ENCODE results near the gene RAPGEF2. TPM values are rescaled to one million over a fixed set of nuclear protein-coding genes. Genes with fewer than 3 reads are reported as not detected.

RAPGEF2 gene
- total and polyA plus RNA-seq, 2 experiments from 2014 or later, result 10.2 to 63.1 TPM

- H4K20me1 ChIP-seq (replicated peaks; ENCODE audit: insufficient read depth), result no peaks in the 10 kb centered on the region
- H3K9me3 Mint-ChIP-seq, result no peaks in the 10 kb centered on the region
Observed at GRCh38 chr4:159174645-159175084, 71.8 kb downstream of the RAPGEF2 start.

More at GRCh38 chr4:159174645-159175084, 71.8 kb downstream of the RAPGEF2 start:
- H3K27ac Mint-ChIP-seq, result peak overlapping the region; percentile 92
- Histone ChIP-seq H3K9me2 (ENCODE audit: insufficient read depth) (no peaks in the 10 kb centered on the region), H2AFZ (no peak overlapping the region), H3K27ac (ENCODE audit: low read depth) (peak overlapping the region; percentile 24), H3K4me3 (no peak overlapping the region), H3K27me3 (ENCODE audit: insufficient read depth) (no peaks in the 10 kb centered on the region), H3K79me2 (replicated peaks; ENCODE audit: insufficient read depth) (peaks cover 88% of the 10 kb centered on the region), H3K4me2 (no peak overlapping the region), H3K4me1 (ENCODE audit: insufficient read depth) (peaks cover 61% of the 10 kb centered on the region), H3F3A (replicated peaks; ENCODE audit: low read depth) (no peaks in the 10 kb centered on the region), H3K36me3 (ENCODE audit: insufficient read depth) (no peaks in the 10 kb centered on the region)
- H3K36me3 Mint-ChIP-seq (ENCODE audit: low read depth), result no peaks in the 10 kb centered on the region
- no peak for TF ChIP-seq ZNF462 (CRISPR knock-in tag; IDR thresholded peaks at IDR 0.05)
- no peak for TF ChIP-seq ZNF114 (CRISPR knock-in tag; IDR thresholded peaks at IDR 0.05)
- TF ChIP-seq ETS1 (IDR thresholded peaks at IDR 0.05), result no peak
- no peak for TF ChIP-seq NANOG (IDR thresholded peaks at IDR 0.05; ENCODE audit: borderline replicate concordance)
- TF ChIP-seq POLR2AphosphoS5 (IDR thresholded peaks at IDR 0.05; ENCODE audit: low read depth), result no peak
- TF ChIP-seq EZH2 (IDR thresholded peaks at IDR 0.05; ENCODE audit: low read depth, unreplicated experiment), result no peak
- TF ChIP-seq EZH2phosphoT487 (IDR thresholded peaks at IDR 0.05; ENCODE audit: unreplicated experiment), result no peak
- TF ChIP-seq REST (IDR thresholded peaks at IDR 0.05; ENCODE audit: unreplicated experiment), result no peak
- TF ChIP-seq CTCF (conservative IDR thresholded peaks at IDR 0.05; ENCODE audit: low read depth in 2 of 2), result no peak
- TF ChIP-seq JUNB (IDR thresholded peaks at IDR 0.05; ENCODE audit: unreplicated experiment), result no peak
- TF ChIP-seq ZNF331 (CRISPR knock-in tag; IDR thresholded peaks at IDR 0.05; ENCODE audit: low read depth), result no peak
- no peak for TF ChIP-seq STAT1 (IDR thresholded peaks at IDR 0.05; ENCODE audit: unreplicated experiment)
- no peak for TF ChIP-seq CREB1 (CRISPR knock-in tag; IDR thresholded peaks at IDR 0.05; ENCODE audit: low read depth)
- peaks cover 2% of the 10 kb centered on the region for H3K27me3 Mint-ChIP-seq (ENCODE audit: insufficient read depth, low read depth, poor library complexity)
- H3K4me1 Mint-ChIP-seq, result peaks cover 64% of the 10 kb centered on the region
- H3K4me3 Mint-ChIP-seq, result no peak overlapping the region
- no peak for DNase-seq (ENCODE audit: low spot score)
- no peak for ATAC-seq
